ENCODE data around the gene FAM53B.
"Not testable (repeated sequence)": the region's sequence is repeated elsewhere in the genome, so short reads cannot be mapped to it uniquely, and the experiment has no call there.

Gene FAM53B

DNA sequence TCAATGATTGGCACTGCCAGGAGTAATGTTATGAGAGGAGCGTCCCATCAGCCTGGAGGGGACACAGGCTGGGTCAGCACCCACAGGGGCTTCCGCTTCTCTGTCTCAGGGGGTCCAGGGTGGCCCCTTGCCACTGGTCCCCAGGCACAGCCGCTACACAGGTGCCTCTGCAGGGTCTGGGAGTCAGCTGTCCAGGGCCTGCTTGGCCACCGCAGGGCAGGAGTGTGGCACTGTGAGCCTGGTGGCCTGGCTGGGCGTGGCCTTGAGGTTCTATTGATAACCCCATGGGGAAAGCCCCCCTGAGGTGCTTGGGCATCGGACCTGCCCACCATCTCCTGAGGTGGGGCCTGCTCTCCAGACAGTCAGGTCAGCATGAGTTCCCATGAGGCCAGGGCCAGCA is 146.0 kb downstream of the FAM53B start:
- no peak for DNase-seq (ENCODE audit: low read depth in 2 of 2)

GRCh38 chr10:124597846-124598165 is 146.4 kb downstream of the FAM53B start:
- no peak for DNase-seq (ENCODE audit: low read depth in 2 of 2)

GRCh38 chr10:124596962-124597845 is 147.0 kb downstream of the FAM53B start:
- DNase-seq (ENCODE audit: low read depth in 2 of 2) = no peak

- DNase-seq (ENCODE audit: low read depth in 2 of 2) = no peak
These were observed 147.9 kb downstream of the FAM53B start for GRCh38 chr10:124596116-124596785.

DNA sequence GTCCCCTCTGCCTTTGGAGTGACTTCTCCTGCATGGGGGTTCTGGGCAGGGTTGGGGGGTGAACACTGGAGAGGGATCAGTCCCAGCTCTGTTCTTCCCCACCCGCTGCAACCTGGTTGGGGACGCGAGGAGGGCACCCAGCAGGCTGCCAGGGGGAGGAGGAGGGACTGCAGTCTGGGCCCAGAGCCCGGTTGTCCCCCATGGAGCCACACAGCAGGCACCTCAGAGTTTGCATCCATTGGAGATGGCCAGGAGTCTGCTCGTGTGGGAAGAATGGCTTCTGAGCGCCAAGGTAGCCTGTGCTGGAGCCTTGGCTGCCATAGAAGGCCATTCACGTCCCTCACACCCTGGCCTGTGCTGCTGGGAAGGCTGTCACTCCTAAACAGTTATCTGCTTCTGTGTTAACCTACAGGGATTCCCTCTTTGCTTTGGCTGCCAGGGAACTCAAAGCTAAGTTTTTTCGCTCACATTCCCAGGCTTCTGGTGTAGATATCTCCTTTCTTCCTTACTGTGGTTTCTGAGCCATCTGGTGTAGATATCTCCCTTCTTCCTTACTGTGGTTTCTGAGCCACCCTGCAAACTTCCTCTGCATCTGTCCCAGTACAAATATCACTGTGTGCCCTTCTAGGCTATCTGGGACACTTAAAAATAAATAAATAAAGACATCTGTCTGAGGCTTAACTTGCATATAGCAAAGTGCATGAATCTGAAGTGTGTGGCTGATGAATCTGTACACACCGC is 148.9 kb downstream of the FAM53B start:
- DNase-seq (ENCODE audit: low read depth in 2 of 2) = no peak

- no peak for DNase-seq (ENCODE audit: low read depth in 2 of 2)
These were observed 149.9 kb downstream of the FAM53B start for GRCh38 chr10:124594240-124594639.

- DNase-seq (ENCODE audit: low read depth in 2 of 2) = no peak
These were observed 150.7 kb downstream of the FAM53B start for GRCh38 chr10:124593431-124593985.

DNA sequence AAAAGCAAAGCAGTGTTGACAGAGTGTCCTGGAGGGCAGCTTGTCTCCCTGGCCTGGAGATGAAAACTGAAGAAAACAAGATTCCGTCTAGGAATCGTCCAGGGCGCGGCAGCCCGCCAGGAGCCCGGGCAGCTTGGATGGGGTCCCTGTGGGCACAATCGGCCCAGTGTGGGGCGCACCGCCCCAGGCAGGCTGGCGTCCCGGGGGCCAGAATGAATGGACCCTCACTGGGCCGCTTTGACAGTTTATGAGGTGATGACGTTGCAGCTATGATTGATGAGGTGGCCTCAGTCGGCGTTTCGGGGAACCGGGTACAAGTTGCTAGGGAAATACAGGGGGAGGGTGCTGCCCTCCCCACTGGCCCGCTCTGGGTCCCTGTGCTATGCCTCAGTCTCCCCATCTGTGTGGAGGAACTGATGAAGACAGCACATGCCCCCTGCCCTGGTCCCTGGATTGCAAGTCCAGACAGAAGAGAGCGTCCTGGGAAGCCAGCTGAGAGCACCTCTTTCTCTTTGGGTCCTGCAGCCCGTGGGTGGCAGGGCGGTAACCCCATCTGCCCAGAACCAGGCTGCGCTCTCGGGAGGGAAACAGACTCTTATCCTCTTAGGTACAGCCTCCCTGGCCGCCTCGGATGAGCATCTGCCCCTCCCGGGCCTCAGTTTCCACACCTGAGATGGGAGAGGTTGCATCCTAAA is 151.3 kb downstream of the FAM53B start:
- DNase-seq (ENCODE audit: low read depth in 2 of 2) = no peak

- DNase-seq (ENCODE audit: low read depth in 2 of 2) = no peak
These were observed 152.1 kb downstream of the FAM53B start for GRCh38 chr10:124592101-124592500.

DNA sequence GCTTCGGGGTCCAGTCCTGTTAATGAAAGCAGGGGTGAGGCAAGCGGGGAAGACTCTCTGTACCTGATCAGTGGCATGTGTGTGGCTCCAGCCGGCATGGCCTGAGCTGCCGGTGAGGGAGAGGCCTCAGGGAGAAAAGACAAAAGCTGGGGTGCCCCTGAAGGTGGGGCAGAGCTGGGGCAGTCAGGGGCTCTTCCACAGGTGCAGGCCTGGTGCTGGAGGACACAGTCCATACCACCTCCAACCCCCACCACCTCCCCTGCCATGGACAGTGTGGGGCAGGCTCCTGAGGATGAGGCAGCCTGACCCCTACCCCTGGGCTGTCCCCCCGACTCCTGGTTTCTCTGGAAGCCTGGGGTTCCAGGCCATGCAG is 153.1 kb downstream of the FAM53B start:
- DNase-seq (ENCODE audit: low read depth in 2 of 2) = no peak

DNA sequence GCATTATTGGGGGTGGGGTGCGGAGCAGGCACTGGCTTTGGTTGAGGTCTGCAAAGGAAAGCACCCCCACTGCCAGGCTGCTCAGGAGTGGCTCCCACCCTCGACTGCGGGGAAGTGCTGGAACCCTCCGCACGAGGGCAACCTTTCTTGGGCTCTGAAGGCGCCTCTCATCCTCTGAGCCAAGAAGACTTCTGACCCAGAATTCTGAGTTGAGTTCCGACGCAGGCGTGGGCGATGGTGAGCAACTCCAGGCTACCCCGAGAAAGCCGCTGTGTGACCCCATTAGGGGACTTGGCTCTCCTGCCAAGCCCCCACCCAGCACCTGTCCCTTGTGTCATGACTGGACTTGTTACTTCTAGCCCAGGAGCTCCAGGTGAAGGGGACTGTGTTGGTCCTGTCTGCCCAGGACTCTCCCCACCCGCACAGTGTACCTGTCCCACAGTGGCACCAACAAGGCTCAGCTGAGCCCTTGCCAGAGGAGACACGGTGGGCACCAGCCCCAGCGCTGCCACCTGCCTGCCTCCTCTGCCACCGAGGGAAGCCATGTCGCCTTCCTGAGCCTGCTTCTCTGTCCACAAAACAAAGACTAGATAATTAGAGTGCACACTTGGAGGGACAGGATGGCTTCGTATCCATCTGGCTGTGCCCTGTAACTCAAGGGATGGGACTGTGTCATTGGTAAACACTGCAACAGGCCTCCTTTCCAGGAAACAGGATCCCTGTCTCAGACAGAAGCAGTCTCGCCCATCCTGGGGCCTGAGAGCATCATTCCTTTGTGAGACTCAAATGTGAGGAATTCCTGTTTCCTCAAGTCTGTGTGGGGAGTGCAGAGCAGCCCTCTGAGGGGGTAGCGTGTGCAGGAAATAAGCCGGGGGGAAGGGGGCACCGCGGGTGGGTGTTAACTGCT is 153.7 kb downstream of the FAM53B start:
- no peak for DNase-seq (ENCODE audit: low read depth in 2 of 2)

- no peak for DNase-seq (ENCODE audit: low read depth in 2 of 2)
These were observed 154.6 kb downstream of the FAM53B start for GRCh38 chr10:124589491-124590041.

DNA sequence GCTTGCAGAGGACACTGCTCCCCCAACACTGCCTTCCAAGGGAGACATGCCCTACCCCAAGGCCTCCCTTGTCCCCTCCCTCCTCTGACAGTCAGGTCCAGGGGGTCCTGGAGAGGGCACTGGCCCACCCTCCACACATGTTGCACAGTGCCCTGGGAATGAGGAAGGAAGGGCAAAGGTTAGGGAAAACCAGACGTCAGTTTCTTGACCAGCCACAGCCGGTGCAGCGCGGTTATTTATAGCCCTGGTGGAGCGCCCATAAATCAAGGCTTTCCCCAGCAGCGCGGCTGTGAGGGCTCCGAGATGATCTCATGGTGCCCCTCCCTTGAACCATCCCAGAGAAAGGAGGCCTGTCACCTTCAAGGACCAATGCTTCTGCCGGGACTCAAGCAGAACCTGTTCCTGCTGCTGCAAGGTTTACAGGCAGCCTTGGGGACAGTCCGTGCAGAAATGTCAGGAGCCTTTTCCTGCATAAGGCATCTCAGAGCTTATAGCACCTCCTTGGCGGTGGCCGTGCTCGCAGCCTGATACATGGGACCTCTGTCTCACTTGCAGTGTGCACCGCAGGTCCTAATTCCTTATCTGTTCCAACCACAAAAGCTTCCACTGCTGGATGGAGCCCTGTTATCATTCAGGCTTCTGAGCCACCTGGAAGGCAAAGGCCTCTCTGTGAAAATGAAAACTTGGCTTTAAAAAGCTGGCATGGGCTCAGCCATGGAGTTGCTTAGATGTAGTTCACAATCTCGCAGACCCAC is 155.3 kb downstream of the FAM53B start:
- no peak for DNase-seq (ENCODE audit: low read depth in 2 of 2)

DNA sequence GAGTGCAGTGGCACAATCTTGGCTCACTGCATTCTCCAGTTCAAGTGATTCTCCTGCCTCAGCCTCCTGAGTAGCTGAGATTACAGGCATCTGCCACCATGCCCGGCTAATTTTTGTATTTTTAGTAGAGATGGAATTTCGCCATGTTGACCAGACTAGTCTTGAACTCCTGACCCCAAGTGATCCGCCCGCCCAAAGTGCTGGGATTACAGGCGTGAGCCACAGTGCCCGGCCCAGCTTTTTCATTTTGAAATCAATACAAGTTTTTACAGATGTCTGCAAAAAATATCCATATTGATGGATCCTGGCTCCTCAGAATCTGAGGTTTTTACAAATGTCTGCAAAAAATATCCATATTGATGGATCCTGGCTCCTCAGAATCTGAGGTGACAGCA is 155.8 kb downstream of the FAM53B start:
- not testable (repeated sequence) for DNase-seq (ENCODE audit: low read depth in 2 of 2)

- DNase-seq (ENCODE audit: low read depth in 2 of 2) = no peak
These were observed 156.4 kb downstream of the FAM53B start for GRCh38 chr10:124587811-124588211.

- DNase-seq (ENCODE audit: low read depth in 2 of 2) = no peak
These were observed 158.0 kb downstream of the FAM53B start for GRCh38 chr10:124586142-124586541.

DNA sequence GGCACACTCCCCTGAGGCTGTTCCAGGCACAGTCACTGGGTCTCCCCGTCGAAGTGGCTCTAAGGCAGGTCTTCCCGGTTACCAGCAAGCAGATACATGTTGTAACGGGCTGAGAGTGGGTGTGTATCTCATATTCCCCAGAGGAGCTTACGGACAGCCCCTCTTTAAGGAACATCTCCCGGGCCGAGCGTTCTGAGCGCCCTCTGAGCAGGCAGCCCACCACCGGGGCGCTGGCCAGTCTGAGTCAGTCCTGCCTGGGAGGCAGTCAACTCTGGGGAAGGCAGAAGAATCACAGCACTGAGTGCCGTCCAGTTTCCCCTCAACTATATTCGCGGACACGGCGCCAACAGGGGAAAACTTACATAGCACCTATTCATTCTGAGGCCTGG is 165.2 kb downstream of the FAM53B start:
- DNase-seq (ENCODE audit: low read depth in 2 of 2) = no peak

DNA sequence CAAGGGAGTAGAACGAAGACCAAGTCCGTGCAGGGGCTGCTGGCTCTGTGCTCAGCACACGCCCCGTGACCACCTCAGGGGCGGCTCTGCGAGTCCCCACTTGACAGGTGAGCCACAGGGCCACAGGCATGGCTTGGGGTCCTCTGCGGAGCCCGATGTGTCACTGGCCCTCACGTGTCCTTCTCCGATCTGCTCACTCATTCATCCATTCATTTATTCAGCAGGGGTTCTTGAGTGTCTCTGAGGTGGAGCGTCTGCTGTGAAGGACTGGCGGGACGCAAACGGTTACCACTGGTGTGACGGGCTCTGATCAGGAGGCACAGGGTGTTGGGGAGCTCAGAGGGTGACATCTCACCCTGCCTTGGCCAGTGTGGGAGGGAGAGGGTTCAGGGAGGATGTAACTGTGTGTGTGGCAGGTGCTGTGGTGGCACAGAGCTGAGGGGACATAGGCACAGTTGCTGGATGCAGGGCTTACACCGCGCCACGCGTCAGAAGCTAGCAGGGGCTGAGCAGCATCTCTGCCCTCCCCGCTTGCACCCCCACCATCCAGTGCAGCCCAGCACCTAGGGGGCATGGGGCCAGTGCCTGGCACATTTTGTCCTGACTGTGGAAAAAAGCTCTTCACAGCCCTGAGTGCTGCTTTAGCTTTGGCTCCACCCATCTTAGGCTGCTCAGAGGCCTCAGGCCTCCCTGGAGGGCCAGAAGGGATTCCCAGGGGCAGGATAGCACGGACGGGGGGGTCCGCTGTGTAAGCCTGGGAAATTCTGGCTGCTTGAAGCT is 165.8 kb downstream of the FAM53B start:
- DNase-seq (ENCODE audit: low read depth in 2 of 2) = no peak

GRCh38 chr10:124577651-124578050 is 166.5 kb downstream of the FAM53B start:
- no peak for DNase-seq (ENCODE audit: low read depth in 2 of 2)
